Neural crest cell (in vitro differentiated cells): ENCODE results near the gene VPS35L. TPM values are rescaled to one million over a fixed set of nuclear protein-coding genes. Genes with fewer than 3 reads are reported as not detected.

Experiments
- DNase-seq: peaks from one replicate; pipeline ENCODE4 v3.0.0; 2021; ENCODE audit warnings: low read depth, mixed read lengths, low spot score
- H3K27ac Mint-ChIP-seq: one replicate; pipeline ENCODE4 v1.8.0; 2021; ENCODE audit warnings: mild to moderate bottlenecking, mixed read lengths; ENCODE audit not compliant: unreplicated experiment
- H3K27me3 Mint-ChIP-seq: 2 replicates; pipeline ENCODE4 v1.8.0; 2021; ENCODE audit warnings: low read depth, mild to moderate bottlenecking, mixed read lengths
- H3K36me3 Mint-ChIP-seq: 2 replicates; pipeline ENCODE4 v1.8.0; 2021; ENCODE audit warnings: low read depth, mild to moderate bottlenecking, mixed read lengths
- H3K4me1 Mint-ChIP-seq: 2 replicates; pipeline ENCODE4 v1.8.0; 2021; ENCODE audit warnings: mixed read lengths
- H3K4me3 Mint-ChIP-seq: one replicate; pipeline ENCODE4 v1.8.0; 2021; ENCODE audit warnings: mild to moderate bottlenecking, mixed read lengths
- H3K9me3 Mint-ChIP-seq: 2 replicates; pipeline ENCODE4 v1.8.0; 2021; ENCODE audit warnings: mixed read lengths
- total RNA-seq: library from RNA; stranded (reverse); gene quantifications from 2 replicates; pipeline ENCODE4 v1.2.1, GENCODE V29; 2021
- TF ChIP-seq, protein P1 (sequence below): fragments of 200-600 bp; sonication (generic); conservative IDR thresholded peaks from 2 replicates; pipeline ENCODE4 v1.5.0; 2021; ENCODE audit warnings: antibody characterized with exemption, mild to moderate bottlenecking

Gene VPS35L
- total RNA-seq, 1 donor from 2014 or later = 59.1 TPM

DNA sequence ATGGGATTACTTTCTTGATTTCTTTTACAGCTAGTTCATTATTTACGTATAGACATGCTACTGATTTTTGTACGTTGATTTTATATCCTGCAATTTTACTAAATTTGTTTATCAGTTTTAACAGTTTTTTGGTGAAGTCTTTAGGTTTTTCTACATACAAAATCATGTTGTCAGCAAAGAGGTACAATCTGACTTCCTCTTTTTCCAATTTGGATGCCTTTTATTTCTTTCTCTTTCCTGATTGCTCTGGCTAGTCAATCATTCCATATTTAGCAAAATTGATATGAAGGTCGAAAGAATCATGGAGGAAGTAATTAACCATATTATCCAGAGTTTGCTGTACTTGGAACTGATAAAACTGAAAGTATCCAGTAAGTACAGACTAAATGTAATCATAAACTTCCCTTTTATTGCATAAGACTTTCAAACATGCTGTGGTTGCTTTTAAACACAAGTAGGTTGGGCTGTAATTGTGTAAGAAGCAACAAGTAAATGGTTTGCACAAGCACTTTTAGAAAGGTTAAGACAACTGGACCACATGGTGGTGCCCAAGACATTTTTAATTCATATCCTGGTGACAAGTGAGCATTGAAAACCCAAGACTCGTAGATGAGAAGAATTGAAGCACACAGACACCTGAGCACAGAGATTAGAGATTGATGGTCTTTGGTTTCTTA is 42.0 kb upstream of the VPS35L start:
- no peaks in the 10 kb centered on the region for H3K27me3 Mint-ChIP-seq
- no peak for DNase-seq
- TF ChIP-seq, protein P1, sequence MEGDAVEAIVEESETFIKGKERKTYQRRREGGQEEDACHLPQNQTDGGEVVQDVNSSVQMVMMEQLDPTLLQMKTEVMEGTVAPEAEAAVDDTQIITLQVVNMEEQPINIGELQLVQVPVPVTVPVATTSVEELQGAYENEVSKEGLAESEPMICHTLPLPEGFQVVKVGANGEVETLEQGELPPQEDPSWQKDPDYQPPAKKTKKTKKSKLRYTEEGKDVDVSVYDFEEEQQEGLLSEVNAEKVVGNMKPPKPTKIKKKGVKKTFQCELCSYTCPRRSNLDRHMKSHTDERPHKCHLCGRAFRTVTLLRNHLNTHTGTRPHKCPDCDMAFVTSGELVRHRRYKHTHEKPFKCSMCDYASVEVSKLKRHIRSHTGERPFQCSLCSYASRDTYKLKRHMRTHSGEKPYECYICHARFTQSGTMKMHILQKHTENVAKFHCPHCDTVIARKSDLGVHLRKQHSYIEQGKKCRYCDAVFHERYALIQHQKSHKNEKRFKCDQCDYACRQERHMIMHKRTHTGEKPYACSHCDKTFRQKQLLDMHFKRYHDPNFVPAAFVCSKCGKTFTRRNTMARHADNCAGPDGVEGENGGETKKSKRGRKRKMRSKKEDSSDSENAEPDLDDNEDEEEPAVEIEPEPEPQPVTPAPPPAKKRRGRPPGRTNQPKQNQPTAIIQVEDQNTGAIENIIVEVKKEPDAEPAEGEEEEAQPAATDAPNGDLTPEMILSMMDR = no peak
- H3K27ac Mint-ChIP-seq = no peak overlapping the region
- H3K9me3 Mint-ChIP-seq = peaks cover 4% of the 10 kb centered on the region
- no peak overlapping the region for H3K4me3 Mint-ChIP-seq
- H3K36me3 Mint-ChIP-seq = peaks cover 41% of the 10 kb centered on the region
- H3K4me1 Mint-ChIP-seq = peaks cover 3% of the 10 kb centered on the region

- Mint-ChIP-seq H3K27me3 (no peaks in the 10 kb centered on the region), H3K4me3 (no peak overlapping the region), H3K36me3 (peaks cover 38% of the 10 kb centered on the region), H3K27ac (no peak overlapping the region), H3K9me3 (peaks cover 4% of the 10 kb centered on the region), H3K4me1 (peaks cover 14% of the 10 kb centered on the region)
- TF ChIP-seq, protein P1 = no peak
- DNase-seq = no peak
Observed at GRCh38 chr16:19515757-19516156, 39.7 kb upstream of the VPS35L start.

- peaks cover 2% of the 10 kb centered on the region for H3K9me3 Mint-ChIP-seq
- peaks cover 28% of the 10 kb centered on the region for H3K4me1 Mint-ChIP-seq
- DNase-seq = no peak
- no peak overlapping the region for H3K4me3 Mint-ChIP-seq
- no peaks in the 10 kb centered on the region for H3K27me3 Mint-ChIP-seq
- no peak overlapping the region for H3K27ac Mint-ChIP-seq
- TF ChIP-seq, protein P1 = no peak
- peaks cover 28% of the 10 kb centered on the region for H3K36me3 Mint-ChIP-seq
Observed at GRCh38 chr16:19517424-19518089, 37.9 kb upstream of the VPS35L start.

- H3K4me1 Mint-ChIP-seq = peaks cover 32% of the 10 kb centered on the region
- peak overlapping the region; percentile 6 for H3K4me3 Mint-ChIP-seq
- DNase-seq = no peak
- TF ChIP-seq, protein P1 = no peak
- H3K27me3 Mint-ChIP-seq = no peaks in the 10 kb centered on the region
- H3K36me3 Mint-ChIP-seq = peaks cover 20% of the 10 kb centered on the region
- no peaks in the 10 kb centered on the region for H3K9me3 Mint-ChIP-seq
- H3K27ac Mint-ChIP-seq = no peak overlapping the region
Observed at GRCh38 chr16:19518388-19518787, 37.1 kb upstream of the VPS35L start.

DNA sequence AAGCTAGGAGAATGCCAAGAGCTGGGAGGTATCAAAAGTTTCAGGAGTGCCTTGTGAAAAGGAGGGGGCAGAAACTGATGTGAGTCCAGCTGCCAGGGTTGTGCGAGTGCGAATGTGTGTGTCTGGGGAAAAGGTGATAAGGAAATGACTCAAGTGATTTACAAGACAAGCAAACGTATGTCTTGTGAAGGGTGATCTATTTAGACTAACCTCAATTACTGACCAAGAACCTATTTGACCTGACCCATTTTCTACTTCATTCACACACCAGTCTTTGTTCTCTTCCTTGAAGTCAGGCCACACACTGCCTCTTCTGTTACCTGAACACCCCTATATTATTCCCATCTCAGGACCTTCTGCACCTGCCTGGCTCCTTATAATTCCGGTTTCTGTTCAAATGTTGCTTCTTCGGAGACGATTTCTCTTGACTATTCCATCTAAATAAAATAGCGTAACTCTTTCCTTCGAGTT is 34.6 kb upstream of the VPS35L start:
- H3K4me1 Mint-ChIP-seq = peaks cover 53% of the 10 kb centered on the region
- H3K27ac Mint-ChIP-seq = peak overlapping the region; percentile 75
- TF ChIP-seq, protein P1 = no peak
- no peak for DNase-seq
- peak overlapping the region; percentile 98 for H3K4me3 Mint-ChIP-seq
- H3K36me3 Mint-ChIP-seq = peaks cover 8% of the 10 kb centered on the region
- no peaks in the 10 kb centered on the region for H3K9me3 Mint-ChIP-seq
- no peaks in the 10 kb centered on the region for H3K27me3 Mint-ChIP-seq
